ENCODE data around the gene SLX4IP. TPM values are rescaled to one million over a fixed set of nuclear protein-coding genes. Genes with fewer than 3 reads are reported as not detected.

Gene SLX4IP
- total and polyA plus RNA-seq, 4 donors = 1.2 to 9.5 (median 4.3) TPM

DNA sequence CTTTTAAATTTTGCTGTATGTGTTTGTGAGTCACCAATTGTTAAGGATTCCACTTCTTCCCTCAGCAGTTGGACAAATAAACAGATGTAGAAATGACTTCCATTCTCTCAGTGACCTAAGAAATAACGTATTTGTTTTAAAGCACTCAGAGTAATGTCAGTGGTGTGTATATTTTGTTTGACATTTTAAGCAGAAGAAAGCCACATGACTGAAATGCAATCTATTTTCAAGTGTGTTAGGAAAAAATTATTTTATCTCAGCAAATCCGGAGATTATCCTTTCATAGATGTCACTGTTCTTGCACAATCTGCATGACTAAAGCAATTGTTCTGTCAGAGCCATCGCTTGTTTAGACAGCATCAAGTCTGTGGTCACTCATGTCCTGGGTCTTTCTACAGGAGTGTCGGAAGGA, 161.6 kb downstream of the SLX4IP start:
- no peak overlapping the region for H3K4me3 ChIP-seq
- H3K9ac ChIP-seq (ENCODE audit: insufficient read depth in 1 of 2, low read length in 2 of 2) = no peak overlapping the region
- H3K27ac ChIP-seq (ENCODE audit: low read depth in 1 of 2, low read length in 1 of 2) = no peak overlapping the region
- peaks cover 0 to 1% (median 0%) of the 10 kb centered on the region in 4 donors for H3K36me3 ChIP-seq (ENCODE audit: control insufficient read depth in 4 of 4, insufficient read depth in 4 of 4, low read length in 4 of 4)
- DNase-seq (peak in 1 of 3 donors; percentile 43), ATAC-seq (ENCODE audit: insufficient read depth, low FRiP score) (no peak)
- WGBS, 2 donors = 63 to 67% methylated on average over 4 of the region's 4 CpGs
- TF ChIP-seq, protein P1, sequence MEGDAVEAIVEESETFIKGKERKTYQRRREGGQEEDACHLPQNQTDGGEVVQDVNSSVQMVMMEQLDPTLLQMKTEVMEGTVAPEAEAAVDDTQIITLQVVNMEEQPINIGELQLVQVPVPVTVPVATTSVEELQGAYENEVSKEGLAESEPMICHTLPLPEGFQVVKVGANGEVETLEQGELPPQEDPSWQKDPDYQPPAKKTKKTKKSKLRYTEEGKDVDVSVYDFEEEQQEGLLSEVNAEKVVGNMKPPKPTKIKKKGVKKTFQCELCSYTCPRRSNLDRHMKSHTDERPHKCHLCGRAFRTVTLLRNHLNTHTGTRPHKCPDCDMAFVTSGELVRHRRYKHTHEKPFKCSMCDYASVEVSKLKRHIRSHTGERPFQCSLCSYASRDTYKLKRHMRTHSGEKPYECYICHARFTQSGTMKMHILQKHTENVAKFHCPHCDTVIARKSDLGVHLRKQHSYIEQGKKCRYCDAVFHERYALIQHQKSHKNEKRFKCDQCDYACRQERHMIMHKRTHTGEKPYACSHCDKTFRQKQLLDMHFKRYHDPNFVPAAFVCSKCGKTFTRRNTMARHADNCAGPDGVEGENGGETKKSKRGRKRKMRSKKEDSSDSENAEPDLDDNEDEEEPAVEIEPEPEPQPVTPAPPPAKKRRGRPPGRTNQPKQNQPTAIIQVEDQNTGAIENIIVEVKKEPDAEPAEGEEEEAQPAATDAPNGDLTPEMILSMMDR (IDR thresholded peaks at IDR 0.05; ENCODE audit: control extremely low read depth, extremely low read depth) = no peak
- peaks cover 0 to 1% (median 0%) of the 10 kb centered on the region in 4 donors for H3K9me3 ChIP-seq (ENCODE audit: control insufficient read depth in 4 of 4, insufficient read depth in 3 of 4, low read length in 3 of 4)
- H3K27me3 ChIP-seq (ENCODE audit: control insufficient read depth in 3 of 3, insufficient read depth in 3 of 3, low read length in 2 of 3) = no peaks in the 10 kb centered on the region
- H3K4me1 ChIP-seq (ENCODE audit: control insufficient read depth in 5 of 5, insufficient read depth in 5 of 5, low read length in 5 of 5) = peaks cover 0 to 7% (median 6%) of the 10 kb centered on the region in 5 donors

DNA sequence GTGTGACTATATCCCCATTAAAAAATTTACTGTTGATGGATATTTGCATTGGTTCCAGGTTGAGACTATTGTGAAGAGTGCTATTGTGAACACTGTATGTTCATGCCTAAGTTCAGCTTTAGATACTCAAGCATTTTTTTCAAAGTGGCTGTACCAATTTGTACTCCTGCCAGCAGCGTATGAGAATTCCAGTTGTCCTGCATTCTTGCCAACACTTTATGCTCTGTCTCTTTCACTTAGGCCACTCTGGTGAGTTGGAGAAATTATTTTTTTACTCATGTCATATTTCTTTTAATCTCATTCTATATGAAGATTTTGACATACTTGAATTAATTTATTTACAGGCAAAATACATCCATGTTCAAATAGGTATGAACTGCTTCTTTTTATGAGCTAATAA, 162.5 kb downstream of the SLX4IP start:
- TF ChIP-seq, protein P1 (IDR thresholded peaks at IDR 0.05; ENCODE audit: control extremely low read depth, extremely low read depth) = no peak
- Histone ChIP-seq H3K9ac (ENCODE audit: insufficient read depth in 1 of 2, low read length in 2 of 2) (no peak overlapping the region), H3K27ac (ENCODE audit: low read depth in 1 of 2, low read length in 1 of 2) (no peak overlapping the region), H3K9me3 (ENCODE audit: control insufficient read depth in 4 of 4, insufficient read depth in 3 of 4, low read length in 3 of 4) (peaks cover 0 to 1% (median 0%) of the 10 kb centered on the region in 4 donors), H3K4me1 (ENCODE audit: control insufficient read depth in 5 of 5, insufficient read depth in 5 of 5, low read length in 5 of 5) (peaks cover 0 to 14% (median 7%) of the 10 kb centered on the region in 5 donors), H3K36me3 (ENCODE audit: control insufficient read depth in 4 of 4, insufficient read depth in 4 of 4, low read length in 4 of 4) (peaks cover 0 to 1% (median 0%) of the 10 kb centered on the region in 4 donors), H3K4me3 (no peak overlapping the region), H3K27me3 (ENCODE audit: control insufficient read depth in 3 of 3, insufficient read depth in 3 of 3, low read length in 2 of 3) (no peaks in the 10 kb centered on the region)
- DNase-seq (no peak), ATAC-seq (ENCODE audit: insufficient read depth, low FRiP score) (no peak)
- WGBS, 2 donors = 94 to 97% methylated on average over 1 of the region's 1 CpG

DNA sequence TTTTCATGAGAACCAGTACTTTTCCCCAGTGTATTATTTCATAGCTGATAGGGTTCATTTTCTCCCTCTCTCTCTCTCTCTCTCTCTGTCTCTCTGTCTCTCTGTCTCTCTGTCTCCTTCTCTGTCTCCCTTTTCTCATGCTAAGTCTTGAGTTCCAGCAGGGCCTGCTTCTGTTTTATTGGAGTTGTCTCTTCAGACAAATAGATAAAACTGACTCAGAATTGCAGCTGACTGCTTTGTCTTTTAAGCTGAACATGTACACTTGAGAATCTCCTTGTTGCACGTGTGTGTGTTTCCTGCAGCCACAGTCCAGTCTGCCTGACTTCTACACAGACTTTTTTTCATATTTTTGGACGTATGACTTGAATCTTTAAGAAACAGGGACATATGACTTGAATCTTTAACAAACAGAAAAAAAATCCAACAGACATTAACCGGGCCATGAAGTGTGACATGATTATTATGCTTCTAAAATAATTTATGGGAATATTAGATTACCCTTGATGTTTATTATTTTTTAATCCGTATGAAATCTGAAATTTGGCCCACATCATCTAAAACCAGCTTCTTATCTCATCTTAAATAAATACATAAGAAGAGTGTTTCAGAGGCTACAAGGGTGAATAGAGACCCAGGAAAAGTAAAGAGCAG, 167.2 kb downstream of the SLX4IP start:
- TF ChIP-seq, protein P1 (IDR thresholded peaks at IDR 0.05; ENCODE audit: control extremely low read depth, extremely low read depth) = no peak
- Histone ChIP-seq H3K9ac (ENCODE audit: insufficient read depth in 1 of 2, low read length in 2 of 2) (no peak overlapping the region), H3K27me3 (ENCODE audit: control insufficient read depth in 3 of 3, insufficient read depth in 3 of 3, low read length in 2 of 3) (no peaks in the 10 kb centered on the region), H3K9me3 (ENCODE audit: control insufficient read depth in 4 of 4, insufficient read depth in 3 of 4, low read length in 3 of 4) (no peaks in the 10 kb centered on the region), H3K4me1 (ENCODE audit: control insufficient read depth in 5 of 5, insufficient read depth in 5 of 5, low read length in 5 of 5) (peaks cover 3 to 24% (median 4%) of the 10 kb centered on the region in 5 donors), H3K27ac (ENCODE audit: low read depth in 1 of 2, low read length in 1 of 2) (no peak overlapping the region), H3K36me3 (ENCODE audit: control insufficient read depth in 4 of 4, insufficient read depth in 4 of 4, low read length in 4 of 4) (peaks cover 0 to 1% (median 0%) of the 10 kb centered on the region in 4 donors), H3K4me3 (no peak overlapping the region)
- DNase-seq (peak in 2 of 3 donors; percentile 65 to 70), ATAC-seq (ENCODE audit: insufficient read depth, low FRiP score) (no peak)
- WGBS, 2 donors = 73 to 88% methylated on average over 4 of the region's 4 CpGs
